Measurements from ENCODE around the gene CUX1.
"Not testable (repeated sequence)": the region's sequence is repeated elsewhere in the genome, so short reads cannot be mapped to it uniquely, and the experiment has no call there.

The CUX1 gene

GRCh38 chr7:101885597-101885955 is 68.2 kb downstream of the CUX1 start (continued):
- no peak for TF ChIP-seq ZNF565 (CRISPR knock-in tag; conservative IDR thresholded peaks at IDR 0.05; ENCODE audit: low read depth)

- ATAC-seq, result not testable (repeated sequence)
Observed at GRCh38 chr7:101887352-101887751, 69.9 kb downstream of the CUX1 start.

DNA sequence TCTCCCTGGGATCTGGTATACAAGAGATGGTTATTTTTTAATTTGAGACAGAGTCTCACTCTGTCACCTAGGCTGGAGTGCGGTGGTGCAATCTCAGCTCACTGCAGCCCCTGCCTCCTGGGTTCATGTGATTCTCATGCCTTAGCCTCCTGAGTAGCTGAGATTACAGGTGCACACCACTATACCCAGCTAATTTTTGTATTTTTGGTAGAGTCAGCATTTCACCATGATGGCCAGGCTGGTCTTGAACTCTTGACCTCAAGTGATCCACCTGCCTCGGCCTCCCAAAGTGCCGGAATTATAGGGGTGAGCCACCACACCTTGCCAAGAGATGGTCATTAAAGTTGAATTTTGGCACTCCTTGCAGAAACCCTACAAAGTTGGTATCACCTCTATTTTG is 71.1 kb downstream of the CUX1 start:
- not testable (repeated sequence) for ATAC-seq

DNA sequence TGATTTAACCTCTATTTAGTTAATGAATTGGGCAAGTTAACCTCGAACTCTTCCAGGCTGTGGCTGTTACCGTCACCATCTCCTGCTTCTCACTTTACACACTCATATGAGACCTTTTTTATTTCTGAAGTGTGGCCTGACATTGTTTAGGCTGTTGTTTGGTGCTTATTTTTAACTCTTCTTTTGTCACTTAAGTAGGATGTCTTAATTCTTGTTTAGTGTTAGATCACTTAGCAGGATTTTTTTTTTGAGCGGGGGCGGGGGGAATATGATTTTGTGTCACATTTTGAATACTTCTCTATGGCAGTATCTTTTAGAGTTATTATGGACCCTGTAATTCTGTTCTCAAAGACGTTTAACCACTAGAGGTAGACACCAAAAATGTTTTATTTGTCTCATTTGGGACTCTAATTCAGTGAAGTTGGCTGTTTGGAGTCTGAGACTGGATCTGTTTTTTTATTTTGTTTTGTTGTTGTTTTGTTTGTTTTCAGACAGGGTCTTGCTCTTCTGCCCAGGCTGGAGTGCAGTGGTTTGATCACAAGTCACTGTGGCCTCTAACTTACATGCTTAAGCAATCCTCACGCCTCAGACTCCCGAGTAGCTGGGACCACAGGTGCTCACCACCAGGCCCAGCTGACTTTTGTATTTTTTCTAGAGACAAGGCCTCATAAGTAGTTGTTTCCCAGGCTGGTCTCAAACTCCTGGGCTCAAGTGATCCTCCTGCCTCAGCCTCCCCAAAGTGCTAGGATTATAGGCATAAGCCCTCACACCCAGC is 73.5 kb downstream of the CUX1 start:
- ATAC-seq, result no peak

DNA sequence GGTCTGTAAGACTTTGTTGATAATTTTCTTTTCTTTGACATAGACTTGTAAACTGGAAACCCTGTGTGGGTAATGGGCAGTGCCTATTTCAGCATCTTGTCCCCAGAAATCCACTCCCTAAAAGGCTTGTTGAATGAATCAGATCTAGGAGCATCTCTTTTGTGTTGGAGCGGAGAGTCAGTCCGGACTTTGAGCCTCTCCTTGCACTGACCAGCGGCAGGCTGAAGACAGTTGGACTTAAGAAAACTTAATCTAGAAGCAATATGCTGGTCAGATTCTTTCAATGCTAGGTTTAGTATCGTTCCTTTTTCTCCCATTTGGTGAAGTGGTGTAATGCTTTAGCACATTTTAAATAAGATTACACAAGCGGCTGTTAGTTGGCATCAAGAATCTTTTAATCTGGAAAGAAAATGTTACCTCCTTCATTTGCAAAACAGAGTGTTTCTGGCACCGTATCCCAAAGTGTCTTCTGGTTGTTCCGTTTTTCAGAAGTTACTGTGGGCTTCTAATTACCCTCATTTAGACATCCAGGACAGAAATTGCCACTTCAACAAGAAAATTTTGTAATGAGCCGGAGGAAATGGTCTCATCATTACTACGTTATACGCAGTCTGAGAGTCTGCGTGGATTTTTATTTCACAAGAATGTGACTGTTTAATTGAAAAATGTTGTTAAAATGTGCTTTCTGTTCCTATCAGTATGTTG is 74.7 kb downstream of the CUX1 start:
- TF ChIP-seq TCF4 (CRISPR knock-in tag; IDR thresholded peaks at IDR 0.05; ENCODE audit: borderline replicate concordance) (no peak), SNAI2 (CRISPR knock-in tag; IDR thresholded peaks at IDR 0.05) (no peak), ZNF70 (CRISPR knock-in tag; IDR thresholded peaks at IDR 0.05) (no peak), ESRRG (CRISPR knock-in tag; IDR thresholded peaks at IDR 0.05) (no peak), CREB5 (CRISPR knock-in tag; IDR thresholded peaks at IDR 0.05; ENCODE audit: low read depth) (no peak), OSR1 (CRISPR knock-in tag; IDR thresholded peaks at IDR 0.05) (no peak), ZNF8 (CRISPR knock-in tag; IDR thresholded peaks at IDR 0.05) (no peak), ZFP30 (CRISPR knock-in tag; IDR thresholded peaks at IDR 0.05) (no peak), ISL1 (CRISPR knock-in tag; IDR thresholded peaks at IDR 0.05) (no peak), ZC3H10 (CRISPR knock-in tag; IDR thresholded peaks at IDR 0.05) (no peak), TOX (CRISPR knock-in tag; IDR thresholded peaks at IDR 0.05; ENCODE audit: borderline replicate concordance) (no peak)
- TF ChIP-seq, protein P1, sequence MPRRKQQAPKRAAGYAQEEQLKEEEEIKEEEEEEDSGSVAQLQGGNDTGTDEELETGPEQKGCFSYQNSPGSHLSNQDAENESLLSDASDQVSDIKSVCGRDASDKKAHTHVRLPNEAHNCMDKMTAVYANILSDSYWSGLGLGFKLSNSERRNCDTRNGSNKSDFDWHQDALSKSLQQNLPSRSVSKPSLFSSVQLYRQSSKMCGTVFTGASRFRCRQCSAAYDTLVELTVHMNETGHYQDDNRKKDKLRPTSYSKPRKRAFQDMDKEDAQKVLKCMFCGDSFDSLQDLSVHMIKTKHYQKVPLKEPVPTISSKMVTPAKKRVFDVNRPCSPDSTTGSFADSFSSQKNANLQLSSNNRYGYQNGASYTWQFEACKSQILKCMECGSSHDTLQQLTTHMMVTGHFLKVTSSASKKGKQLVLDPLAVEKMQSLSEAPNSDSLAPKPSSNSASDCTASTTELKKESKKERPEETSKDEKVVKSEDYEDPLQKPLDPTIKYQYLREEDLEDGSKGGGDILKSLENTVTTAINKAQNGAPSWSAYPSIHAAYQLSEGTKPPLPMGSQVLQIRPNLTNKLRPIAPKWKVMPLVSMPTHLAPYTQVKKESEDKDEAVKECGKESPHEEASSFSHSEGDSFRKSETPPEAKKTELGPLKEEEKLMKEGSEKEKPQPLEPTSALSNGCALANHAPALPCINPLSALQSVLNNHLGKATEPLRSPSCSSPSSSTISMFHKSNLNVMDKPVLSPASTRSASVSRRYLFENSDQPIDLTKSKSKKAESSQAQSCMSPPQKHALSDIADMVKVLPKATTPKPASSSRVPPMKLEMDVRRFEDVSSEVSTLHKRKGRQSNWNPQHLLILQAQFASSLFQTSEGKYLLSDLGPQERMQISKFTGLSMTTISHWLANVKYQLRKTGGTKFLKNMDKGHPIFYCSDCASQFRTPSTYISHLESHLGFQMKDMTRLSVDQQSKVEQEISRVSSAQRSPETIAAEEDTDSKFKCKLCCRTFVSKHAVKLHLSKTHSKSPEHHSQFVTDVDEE (CRISPR knock-in tag; IDR thresholded peaks at IDR 0.05), result no peak
- TF ChIP-seq, protein P2, sequence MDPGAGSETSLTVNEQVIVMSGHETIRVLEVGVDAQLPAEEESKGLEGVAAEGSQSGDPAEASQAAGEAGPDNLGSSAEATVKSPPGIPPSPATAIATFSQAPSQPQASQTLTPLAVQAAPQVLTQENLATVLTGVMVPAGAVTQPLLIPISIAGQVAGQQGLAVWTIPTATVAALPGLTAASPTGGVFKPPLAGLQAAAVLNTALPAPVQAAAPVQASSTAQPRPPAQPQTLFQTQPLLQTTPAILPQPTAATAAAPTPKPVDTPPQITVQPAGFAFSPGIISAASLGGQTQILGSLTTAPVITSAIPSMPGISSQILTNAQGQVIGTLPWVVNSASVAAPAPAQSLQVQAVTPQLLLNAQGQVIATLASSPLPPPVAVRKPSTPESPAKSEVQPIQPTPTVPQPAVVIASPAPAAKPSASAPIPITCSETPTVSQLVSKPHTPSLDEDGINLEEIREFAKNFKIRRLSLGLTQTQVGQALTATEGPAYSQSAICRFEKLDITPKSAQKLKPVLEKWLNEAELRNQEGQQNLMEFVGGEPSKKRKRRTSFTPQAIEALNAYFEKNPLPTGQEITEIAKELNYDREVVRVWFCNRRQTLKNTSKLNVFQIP (CRISPR knock-in tag; IDR thresholded peaks at IDR 0.05; ENCODE audit: borderline replicate concordance, low read depth), result no peak
- TF ChIP-seq, protein P3, sequence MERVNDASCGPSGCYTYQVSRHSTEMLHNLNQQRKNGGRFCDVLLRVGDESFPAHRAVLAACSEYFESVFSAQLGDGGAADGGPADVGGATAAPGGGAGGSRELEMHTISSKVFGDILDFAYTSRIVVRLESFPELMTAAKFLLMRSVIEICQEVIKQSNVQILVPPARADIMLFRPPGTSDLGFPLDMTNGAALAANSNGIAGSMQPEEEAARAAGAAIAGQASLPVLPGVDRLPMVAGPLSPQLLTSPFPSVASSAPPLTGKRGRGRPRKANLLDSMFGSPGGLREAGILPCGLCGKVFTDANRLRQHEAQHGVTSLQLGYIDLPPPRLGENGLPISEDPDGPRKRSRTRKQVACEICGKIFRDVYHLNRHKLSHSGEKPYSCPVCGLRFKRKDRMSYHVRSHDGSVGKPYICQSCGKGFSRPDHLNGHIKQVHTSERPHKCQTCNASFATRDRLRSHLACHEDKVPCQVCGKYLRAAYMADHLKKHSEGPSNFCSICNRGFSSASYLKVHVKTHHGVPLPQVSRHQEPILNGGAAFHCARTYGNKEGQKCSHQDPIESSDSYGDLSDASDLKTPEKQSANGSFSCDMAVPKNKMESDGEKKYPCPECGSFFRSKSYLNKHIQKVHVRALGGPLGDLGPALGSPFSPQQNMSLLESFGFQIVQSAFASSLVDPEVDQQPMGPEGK (CRISPR knock-in tag; IDR thresholded peaks at IDR 0.05; ENCODE audit: borderline replicate concordance), result no peak
- TF ChIP-seq, protein P4, sequence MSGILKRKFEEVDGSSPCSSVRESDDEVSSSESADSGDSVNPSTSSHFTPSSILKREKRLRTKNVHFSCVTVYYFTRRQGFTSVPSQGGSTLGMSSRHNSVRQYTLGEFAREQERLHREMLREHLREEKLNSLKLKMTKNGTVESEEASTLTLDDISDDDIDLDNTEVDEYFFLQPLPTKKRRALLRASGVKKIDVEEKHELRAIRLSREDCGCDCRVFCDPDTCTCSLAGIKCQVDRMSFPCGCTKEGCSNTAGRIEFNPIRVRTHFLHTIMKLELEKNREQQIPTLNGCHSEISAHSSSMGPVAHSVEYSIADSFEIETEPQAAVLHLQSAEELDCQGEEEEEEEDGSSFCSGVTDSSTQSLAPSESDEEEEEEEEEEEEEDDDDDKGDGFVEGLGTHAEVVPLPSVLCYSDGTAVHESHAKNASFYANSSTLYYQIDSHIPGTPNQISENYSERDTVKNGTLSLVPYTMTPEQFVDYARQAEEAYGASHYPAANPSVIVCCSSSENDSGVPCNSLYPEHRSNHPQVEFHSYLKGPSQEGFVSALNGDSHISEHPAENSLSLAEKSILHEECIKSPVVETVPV (CRISPR knock-in tag; IDR thresholded peaks at IDR 0.05), result no peak
- no peak for ATAC-seq

More for the DNA sequence above, 73.5 kb downstream of the CUX1 start:
- TF ChIP-seq ZNF70 (CRISPR knock-in tag; IDR thresholded peaks at IDR 0.05) (no peak), ARNTL (CRISPR knock-in tag; IDR thresholded peaks at IDR 0.05; ENCODE audit: borderline replicate concordance, low read depth) (no peak), ZFP3 (CRISPR knock-in tag; IDR thresholded peaks at IDR 0.05) (no peak), TOX (CRISPR knock-in tag; IDR thresholded peaks at IDR 0.05; ENCODE audit: borderline replicate concordance) (no peak), ZNF565 (CRISPR knock-in tag; conservative IDR thresholded peaks at IDR 0.05; ENCODE audit: low read depth) (no peak), OSR1 (CRISPR knock-in tag; IDR thresholded peaks at IDR 0.05) (no peak), CREB5 (CRISPR knock-in tag; IDR thresholded peaks at IDR 0.05; ENCODE audit: low read depth) (no peak), ESRRG (CRISPR knock-in tag; IDR thresholded peaks at IDR 0.05) (no peak), ZNF8 (CRISPR knock-in tag; IDR thresholded peaks at IDR 0.05) (no peak), CSDC2 (CRISPR knock-in tag; IDR thresholded peaks at IDR 0.05) (no peak)

Data from SK-N-SH treated with all-trans-retinoic acid at 6 μM for 48 hours (cell line).